Endothelial cell of umbilical vein (primary cell): Measurements from ENCODE around the gene PRKCB. TPM values are rescaled to one million over a fixed set of nuclear protein-coding genes. Genes with fewer than 3 reads are reported as not detected.

Source experiments
- BruUV-seq: library from RNA; stranded (reverse); fragments of 400-500 nt; replicated peaks from 2 replicates; lab custom pipeline; 2021; lab: Mats Ljungman, UMichigan
- CTCF ChIA-PET: fragments of 300-600, 350-600 bp; sonication (Branson Sonifier 250); formaldehyde crosslinking; loops from one replicate; lab custom pipeline; 2021; ENCODE audit warnings: antibody characterized with exemption, inconsistent platforms; lab: Charles Lee
- POLR2A ChIA-PET: fragments of 300-600, 350-600 bp; sonication (Branson Sonifier 250); formaldehyde crosslinking; loops from one replicate; lab custom pipeline; 2021; ENCODE audit warnings: antibody characterized with exemption, inconsistent platforms; lab: Charles Lee
- DNase-seq: peaks from one replicate; pipeline ENCODE4 v3.0.0-alpha.2; 2011; ENCODE audit warnings: low read depth, low spot score
- FAIRE-seq: peaks from 2 replicates; lab custom pipeline; 2011; peaks lifted over from hg19 to GRCh38; lab: Jason Lieb, UNC
- H2AFZ ChIP-seq: 2 replicates; pipeline ENCODE4 v1.6.0; 2012; ENCODE audit warnings: low read depth, low read length, control low read depth, inconsistent platforms
- H3K27ac ChIP-seq: 2 replicates; pipeline ENCODE4 v1.5.1; 2011; ENCODE audit warnings: low read depth, mild to moderate bottlenecking, control low read depth, low read length, moderate library complexity; ENCODE audit not compliant: insufficient read depth
- H3K27me3 ChIP-seq, 2 experiments: 2 replicates each; pipeline versions ENCODE4 v1.6.0 to v1.6.1; 2011; ENCODE audit warnings: low read length in 2 of 2, mixed read lengths in 1 of 2; ENCODE audit not compliant: control insufficient read depth in 2 of 2, insufficient read depth in 2 of 2
- H3K36me3 ChIP-seq, 2 experiments: 2 replicates in 1 of 2; 3 replicates in 1 of 2; pipeline ENCODE4 v1.5.1; 2011; ENCODE audit warnings: low read length in 2 of 2, mild to moderate bottlenecking in 1 of 2, moderate library complexity in 1 of 2; ENCODE audit not compliant: control insufficient read depth in 2 of 2, insufficient read depth in 2 of 2; ENCODE audit errors: extremely low read depth in 1 of 2
- H3K4me1 ChIP-seq: 3 replicates; pipeline ENCODE4 v1.5.1; 2011; ENCODE audit warnings: mild to moderate bottlenecking, low read length; ENCODE audit not compliant: control insufficient read depth, insufficient read depth; ENCODE audit errors: extremely low read depth
- H3K4me2 ChIP-seq: 2 replicates; pipeline ENCODE4 v1.6.1; 2011; ENCODE audit warnings: low read length, control low read depth, mixed read lengths; ENCODE audit not compliant: insufficient read depth
- H3K4me3 ChIP-seq, 3 experiments: fragments of 200-600 bp in 1 of 3; sonication (generic), shearing (Covaris generic) in 1 of 3; replicated peaks in 1 of 3; 2 replicates each; pipeline ENCODE4 v1.5.1; 2011 to 2016; ENCODE audit warnings: control low read depth in 3 of 3, low read length in 3 of 3, mild to moderate bottlenecking in 2 of 3, inconsistent platforms in 1 of 3, low read depth in 1 of 3, moderate library complexity in 1 of 3; ENCODE audit not compliant: insufficient read depth in 1 of 3
- H3K79me2 ChIP-seq: 2 replicates; pipeline ENCODE4 v1.6.0; 2012; ENCODE audit warnings: low read length, inconsistent platforms; ENCODE audit not compliant: control insufficient read depth, insufficient read depth
- H3K9ac ChIP-seq: replicated peaks from 2 replicates; pipeline ENCODE3; 2011; ENCODE audit warnings: low read length, control low read depth; ENCODE audit not compliant: insufficient read depth; ENCODE audit errors: extremely low read depth
- H3K9me1 ChIP-seq: replicated peaks from 3 replicates; pipeline ENCODE4 v1.6.0; 2011; ENCODE audit warnings: mild to moderate bottlenecking, low read length; ENCODE audit not compliant: control insufficient read depth, insufficient read depth; ENCODE audit errors: extremely low read depth
- H3K9me3 ChIP-seq: replicated peaks from 2 replicates; pipeline ENCODE4 v1.5.1; 2012; ENCODE audit warnings: low read length, inconsistent platforms; ENCODE audit not compliant: control insufficient read depth, insufficient read depth
- H4K20me1 ChIP-seq: replicated peaks from 2 replicates; pipeline ENCODE3; 2011; ENCODE audit warnings: mild to moderate bottlenecking, low read length; ENCODE audit not compliant: control insufficient read depth, insufficient read depth; ENCODE audit errors: extremely low read depth
- CTCF ChIP-seq, 2 donors: IDR thresholded peaks; 1 replicate in 1 of 2; 2 replicates in 1 of 2; pipeline ENCODE4 v1.5.1; 2011; ENCODE audit warnings: low read length in 2 of 2, mild to moderate bottlenecking in 2 of 2, moderate library complexity in 2 of 2, control low read depth in 1 of 2, inconsistent platforms in 1 of 2, low read depth in 1 of 2; ENCODE audit not compliant: insufficient read depth in 1 of 2; ENCODE audit errors: extremely low read depth in 1 of 2
- EZH2 ChIP-seq: IDR thresholded peaks from 2 replicates; pipeline ENCODE4 v1.6.1; 2012; ENCODE audit warnings: borderline replicate concordance, low read depth, mild to moderate bottlenecking, moderate library complexity, low read length, inconsistent platforms; ENCODE audit not compliant: severe bottlenecking
- GATA2 ChIP-seq: IDR thresholded peaks from 2 replicates; pipeline ENCODE4 v1.7.0; 2011; ENCODE audit warnings: low read depth, mild to moderate bottlenecking, moderate library complexity, mixed read lengths, low read length; ENCODE audit not compliant: insufficient read length, insufficient read depth
- JUN ChIP-seq: IDR thresholded peaks from 2 replicates; pipeline ENCODE4 v1.6.1; 2011; ENCODE audit warnings: borderline replicate concordance, low read depth; ENCODE audit not compliant: insufficient read length, insufficient read depth
- POLR2A ChIP-seq: IDR thresholded peaks from 2 replicates; pipeline ENCODE4 v1.6.1; 2012; ENCODE audit warnings: low read depth, mild to moderate bottlenecking, control low read depth, low read length
- POLR2AphosphoS5 ChIP-seq: IDR thresholded peaks from 2 replicates; pipeline ENCODE4 v1.6.1; 2012; ENCODE audit warnings: low read depth, mild to moderate bottlenecking, control low read depth, low read length, moderate library complexity; ENCODE audit not compliant: insufficient read depth
- dilution Hi-C: fragments of 300-500 bp; cut with MboI; formaldehyde crosslinking; loops from one replicate; pipeline ENCODE4 v1.15.0; 2019; ENCODE audit warnings: low sequenced_read_pairs; ENCODE audit not compliant: extremely low pct_ligation_motif_present
- intact Hi-C: fragments of 100-400 bp; cut with micrococcal nuclease; formaldehyde crosslinking; loops from one replicate; pipeline ENCODE4 v1.10.0; 2022
- polyA plus RNA-seq, 4 experiments: library from polyadenylated mRNA; depleted of rRNA in 3 of 4; stranded (reverse) in 3 of 4; unstranded in 1 of 4; fragments of >200 nt; gene quantifications; 2 replicates each; pipeline versions ENCODE4 v1.2.1 to v1.2.3, GENCODE V29; 2011 to 2012; ENCODE audit warnings: missing spikeins in 1 of 4
- total RNA-seq: library from RNA; stranded (reverse); gene quantifications from 2 replicates; pipeline ENCODE4 v1.2.3, GENCODE V29; 2021
- TF ChIP-seq, protein P1 (sequence below): IDR thresholded peaks from 2 replicates; pipeline ENCODE4 v1.6.1; 2011; ENCODE audit not compliant: insufficient read depth, insufficient read length

The PRKCB gene
- total and polyA plus RNA-seq, 2 donors (not counting 3 experiments of a cell fraction or from before 2014, with no cell fraction given), result 0.01 TPM; not detected in 1

DNA sequence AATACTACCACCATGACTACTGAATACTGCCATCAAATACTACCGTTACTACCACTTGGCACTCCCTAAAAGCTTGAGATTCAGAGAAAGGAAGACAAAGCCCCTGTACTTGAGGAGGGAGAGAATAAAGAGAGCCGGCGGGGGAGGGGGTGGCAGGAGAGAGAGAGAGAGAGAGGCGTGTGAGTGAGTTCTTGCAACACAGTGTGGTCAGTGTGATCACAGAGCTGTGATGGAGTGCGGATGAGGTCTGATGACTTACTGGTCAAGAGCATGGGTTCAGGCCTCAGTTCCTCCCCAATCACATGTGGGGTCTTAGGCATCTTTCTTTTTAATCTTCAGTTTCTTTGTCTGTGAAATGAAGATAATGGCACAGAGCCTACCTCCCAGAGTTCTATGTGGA, 19.2 kb downstream of the PRKCB start:
- POLR2A ChIA-PET, result no interaction called here
- Histone ChIP-seq H3K4me1 (no peaks in the 10 kb centered on the region), H3K79me2 (no peaks in the 10 kb centered on the region), H3K9me1 (no peaks in the 10 kb centered on the region), H3K9me3 (no peaks in the 10 kb centered on the region), H3K4me3 (no peak overlapping the region), H4K20me1 (no peaks in the 10 kb centered on the region), H2AFZ (no peak overlapping the region), H3K27me3 (no peaks in the 10 kb centered on the region), H3K36me3 (no peaks in the 10 kb centered on the region), H3K4me2 (no peak overlapping the region), H3K27ac (no peak overlapping the region), H3K9ac (no peak overlapping the region)
- TF ChIP-seq CTCF (IDR thresholded peaks at IDR 0.05; ENCODE audit: extremely low read depth in 1 of 2, insufficient read depth in 1 of 2, low read depth in 1 of 2, low read length in 2 of 2) (no peak), GATA2 (no peak), POLR2A (no peak), JUN (no peak), EZH2 (no peak), POLR2AphosphoS5 (no peak)
- TF ChIP-seq, protein P1, sequence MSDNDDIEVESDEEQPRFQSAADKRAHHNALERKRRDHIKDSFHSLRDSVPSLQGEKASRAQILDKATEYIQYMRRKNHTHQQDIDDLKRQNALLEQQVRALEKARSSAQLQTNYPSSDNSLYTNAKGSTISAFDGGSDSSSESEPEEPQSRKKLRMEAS, result no peak
- DNase-seq (no peak), FAIRE-seq (no peak)
- dilution Hi-C loops, result no loop called here
- CTCF ChIA-PET, result no interaction called here
- BruUV-seq, result no TSS peak
- intact Hi-C loops, result no loop called here
